ACHN (cell line): ENCODE results near the gene ITGB8.

Experiments
- DNase-seq: peaks from one replicate; pipeline ENCODE4 v3.0.0-alpha.2; 2015
- in situ Hi-C: cut with HindIII; loops from 2 replicates; pipeline ENCODE4 v1.10.0; 2017; ENCODE audit warnings: low sequenced_read_pairs, low pct_ligation_motif_present, low pct_unique_long_range_greater_than_20kb

ITGB8 gene

GRCh38 chr7:20328692-20329091 lies 2.0 kb upstream of the ITGB8 start:
- in situ Hi-C loops: no loop called here
- DNase-seq: no peak

GRCh38 chr7:20329389-20330238 lies 1.1 kb upstream of the ITGB8 start:
- DNase-seq: peak; percentile 97
- in situ Hi-C loops: no loop called here

DNA sequence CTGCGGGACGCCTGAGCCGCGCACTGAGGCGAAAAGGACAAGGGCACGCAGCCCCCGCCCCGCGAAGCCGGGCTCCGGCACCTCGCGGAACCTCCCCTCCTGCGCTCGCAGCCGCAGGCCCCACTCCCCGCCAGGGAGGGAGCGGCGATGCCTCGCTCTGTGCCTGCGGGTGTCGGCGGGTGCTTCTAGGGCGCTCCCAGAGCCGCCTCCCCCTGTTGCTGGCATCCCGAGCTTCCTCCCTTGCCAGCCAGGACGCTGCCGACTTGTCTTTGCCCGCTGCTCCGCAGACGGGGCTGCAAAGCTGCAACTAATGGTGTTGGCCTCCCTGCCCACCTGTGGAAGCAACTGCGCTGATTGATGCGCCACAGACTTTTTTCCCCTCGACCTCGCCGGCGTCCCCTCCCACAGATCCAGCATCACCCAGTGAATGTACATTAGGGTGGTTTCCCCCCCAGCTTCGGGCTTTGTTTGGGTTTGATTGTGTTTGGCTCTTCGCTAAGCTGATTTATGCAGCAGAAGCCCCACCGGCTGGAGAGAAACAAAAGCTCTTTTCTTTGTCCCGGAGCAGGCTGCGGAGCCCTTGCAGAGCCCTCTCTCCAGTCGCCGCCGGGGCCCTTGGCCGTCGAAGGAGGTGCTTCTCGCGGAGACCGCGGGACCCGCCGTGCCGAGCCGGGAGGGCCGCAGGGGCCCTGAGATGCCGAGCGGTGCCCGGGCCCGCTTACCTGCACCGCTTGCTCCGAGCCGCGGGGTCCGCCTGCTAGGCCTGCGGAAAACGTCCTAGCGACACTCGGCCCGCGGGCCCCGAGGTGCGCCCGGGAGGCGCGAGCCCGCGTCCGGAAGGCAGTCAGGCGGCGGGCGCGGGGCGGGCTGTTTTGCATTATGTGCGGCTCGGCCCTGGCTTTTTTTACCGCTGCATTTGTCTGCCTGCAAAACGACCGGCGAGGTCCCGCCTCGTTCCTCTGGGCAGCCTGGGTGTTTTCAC lies 519 bp downstream of the ITGB8 start:
- peak; percentile 66 for DNase-seq
- in situ Hi-C loops: no loop called here

GRCh38 chr7:20331910-20332813 lies 1.5 kb downstream of the ITGB8 start:
- in situ Hi-C loops: no loop called here
- no peak for DNase-seq

GRCh38 chr7:20338285-20338684 lies 7.6 kb downstream of the ITGB8 start:
- no peak for DNase-seq
- in situ Hi-C loops: no loop called here

DNA sequence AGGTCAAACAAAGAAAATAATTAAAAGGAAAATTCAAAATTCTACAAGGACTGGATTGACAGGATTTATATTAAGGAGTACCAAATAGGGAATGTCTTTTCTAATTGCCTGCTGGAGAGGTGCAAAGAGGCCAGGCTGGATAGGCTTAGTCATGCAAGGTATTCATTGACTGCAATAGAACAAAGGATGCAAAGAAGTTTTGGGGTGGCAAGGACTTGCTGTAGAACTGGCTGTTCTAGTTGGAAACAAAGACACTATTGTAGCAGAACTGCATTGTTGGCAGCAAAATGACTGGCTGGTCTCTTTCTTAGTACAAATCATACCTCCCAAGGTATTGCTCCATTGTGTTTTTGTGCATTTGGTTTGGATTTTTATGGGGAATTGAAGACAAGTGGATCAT lies 10.1 kb downstream of the ITGB8 start:
- no peak for DNase-seq
- in situ Hi-C loops: no loop called here

GRCh38 chr7:20343205-20343604 lies 12.5 kb downstream of the ITGB8 start:
- in situ Hi-C loops: no loop called here
- DNase-seq: peak; percentile 36

- in situ Hi-C loops: no loop called here
- DNase-seq: no peak
Measured at GRCh38 chr7:20343941-20344340, 13.2 kb downstream of the ITGB8 start.

GRCh38 chr7:20344396-20344795 lies 13.7 kb downstream of the ITGB8 start:
- no peak for DNase-seq
- in situ Hi-C loops: no loop called here

DNA sequence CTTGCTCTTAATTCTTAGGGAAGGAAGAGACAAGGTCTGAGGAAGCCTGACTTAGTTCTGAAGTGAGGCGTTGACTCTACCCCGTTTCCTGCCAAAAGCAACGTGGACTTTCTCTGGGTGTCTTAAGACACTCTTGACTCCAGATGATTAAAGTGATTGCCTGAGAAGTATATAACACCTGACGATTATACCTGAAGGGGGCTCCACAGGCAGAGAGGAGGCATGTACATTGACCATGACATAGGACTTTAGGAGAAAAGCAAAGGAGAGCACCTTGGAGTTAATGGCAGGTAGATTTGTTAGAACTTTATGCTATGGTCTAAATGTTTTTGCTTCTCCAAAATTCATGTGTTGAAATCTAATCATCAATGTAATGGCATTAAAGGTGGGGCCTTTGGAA lies 15.9 kb downstream of the ITGB8 start:
- no peak for DNase-seq
- in situ Hi-C loops: no loop called here

- no peak for DNase-seq
- in situ Hi-C loops: no loop called here
Measured at GRCh38 chr7:20347680-20348079, 17.0 kb downstream of the ITGB8 start.

DNA sequence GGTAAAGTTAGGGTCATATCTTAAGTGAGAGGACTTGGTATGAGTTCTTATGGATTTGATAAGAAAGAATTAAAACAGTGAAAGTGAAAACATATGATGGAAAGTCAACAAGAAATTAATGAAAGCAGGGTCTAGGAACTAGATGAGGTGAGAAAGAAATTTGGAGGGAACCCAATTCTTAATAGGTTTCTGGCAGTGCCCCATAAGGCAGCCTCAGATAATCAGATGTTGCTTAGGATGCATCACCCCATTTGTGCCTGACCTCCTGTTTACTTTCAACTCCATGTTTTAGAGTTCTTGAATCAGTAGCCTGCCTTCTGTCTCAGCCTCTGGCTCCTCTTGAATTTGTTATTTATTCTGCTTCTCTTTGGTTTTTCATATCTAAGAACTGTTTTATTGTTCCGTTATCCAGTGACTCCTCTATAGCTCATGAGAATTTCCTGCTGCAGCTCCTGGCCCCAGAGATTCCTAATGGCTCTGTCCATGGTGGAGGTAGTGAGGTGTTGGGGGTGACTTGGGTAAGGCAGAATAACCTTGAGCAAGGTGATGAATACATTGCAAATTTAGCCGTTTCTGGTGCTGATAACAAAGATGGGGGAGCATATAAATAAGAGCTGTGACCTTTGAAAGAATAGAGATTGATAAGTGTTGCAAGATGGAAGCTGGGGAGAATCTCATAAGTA lies 17.6 kb downstream of the ITGB8 start:
- in situ Hi-C loops: no loop called here
- DNase-seq: no peak

- in situ Hi-C loops: no loop called here
Measured at GRCh38 chr7:20350518-20350951, 19.8 kb downstream of the ITGB8 start.

DNA sequence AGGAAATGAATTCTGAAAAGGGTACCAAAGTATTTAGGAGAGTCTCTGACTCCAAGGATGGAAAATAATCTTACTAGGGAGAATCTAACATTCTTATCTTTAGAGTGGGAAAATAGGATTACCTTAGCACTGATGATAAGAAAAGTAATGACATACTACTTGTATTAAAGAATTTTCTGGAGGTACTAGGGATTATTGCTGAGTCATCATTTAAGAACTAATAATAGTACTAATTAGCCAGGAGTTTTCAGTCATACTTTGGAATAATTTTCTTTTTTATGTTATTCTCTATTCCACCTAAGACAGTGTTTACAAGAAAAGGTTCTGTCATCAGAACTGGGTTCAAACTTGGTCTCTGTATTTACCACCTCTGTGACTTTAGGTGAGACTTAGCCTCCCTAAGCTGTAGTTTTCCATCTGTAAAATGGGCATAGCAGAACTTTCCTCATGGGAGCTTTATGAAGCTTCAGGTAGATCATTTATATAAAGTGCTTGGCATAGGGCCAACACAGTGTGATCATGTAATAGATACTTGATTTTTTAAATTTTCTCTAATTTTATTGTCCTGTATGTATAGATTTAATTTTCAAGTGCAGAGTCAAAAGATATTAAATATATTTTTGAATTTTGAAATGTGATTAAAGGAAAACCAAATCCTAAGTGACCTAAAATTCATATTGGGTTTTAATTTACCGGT lies 20.4 kb downstream of the ITGB8 start:
- in situ Hi-C loops: no loop called here
- no peak for DNase-seq

More at GRCh38 chr7:20350518-20350951, 19.8 kb downstream of the ITGB8 start:
- no peak for DNase-seq

GRCh38 chr7:20351901-20352300 lies 21.2 kb downstream of the ITGB8 start:
- no peak for DNase-seq
- in situ Hi-C loops: no loop called here

DNA sequence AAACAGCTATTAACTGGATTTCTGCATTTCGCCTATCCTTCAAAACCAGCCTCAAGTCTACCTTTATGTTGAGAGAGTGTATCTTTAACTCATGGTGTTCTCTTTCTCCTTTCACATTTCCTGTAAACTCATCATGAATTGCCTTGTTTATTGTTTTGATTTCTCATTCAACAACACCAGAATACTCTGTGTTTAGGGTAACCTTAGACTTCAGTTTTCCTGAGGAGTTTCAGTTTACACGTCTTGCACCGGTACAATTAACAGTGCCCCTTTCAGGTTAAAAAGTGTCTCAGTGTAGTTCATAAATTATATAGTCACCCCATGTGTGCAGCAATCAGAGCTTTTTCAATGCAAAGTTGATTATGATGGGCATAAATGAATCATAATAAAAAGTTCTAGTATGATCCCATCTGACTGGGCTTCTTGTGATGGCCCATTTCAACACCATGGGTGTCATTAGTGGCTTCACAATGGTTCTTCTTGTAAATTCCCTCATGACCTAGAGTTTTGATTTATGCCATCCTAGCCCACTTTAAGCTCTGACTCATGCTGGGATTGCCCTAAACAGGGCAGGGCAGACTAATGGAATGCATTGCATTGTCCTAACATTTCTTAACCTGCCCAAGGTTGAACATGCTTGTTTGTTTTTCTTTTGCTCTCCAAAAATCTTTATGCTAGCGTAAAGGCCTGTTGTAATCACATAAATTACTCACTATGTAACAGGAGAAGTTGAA lies 22.0 kb downstream of the ITGB8 start:
- in situ Hi-C loops: no loop called here
- peak; percentile 43 for DNase-seq
